Loucy (cell line): Measurements from ENCODE around the gene HOXC4.
"Not testable (repeated sequence)": the region's sequence is repeated elsewhere in the genome, so short reads cannot be mapped to it uniquely, and the experiment has no call there.

Experiments
- EZH2phosphoT487 ChIP-seq: fragments of 200-600 bp; IDR thresholded peaks from 2 replicates; pipeline ENCODE4 v1.6.1; 2018; ENCODE audit warnings: antibody characterized with exemption, mild to moderate bottlenecking, moderate library complexity, borderline replicate concordance
- TF ChIP-seq, protein P1 (sequence below): fragments of 200-600 bp; sonication (generic); conservative IDR thresholded peaks from 2 replicates; pipeline ENCODE4 v1.5.1; 2014; ENCODE audit warnings: mild to moderate bottlenecking, antibody characterized with exemption, low read length

DNA sequence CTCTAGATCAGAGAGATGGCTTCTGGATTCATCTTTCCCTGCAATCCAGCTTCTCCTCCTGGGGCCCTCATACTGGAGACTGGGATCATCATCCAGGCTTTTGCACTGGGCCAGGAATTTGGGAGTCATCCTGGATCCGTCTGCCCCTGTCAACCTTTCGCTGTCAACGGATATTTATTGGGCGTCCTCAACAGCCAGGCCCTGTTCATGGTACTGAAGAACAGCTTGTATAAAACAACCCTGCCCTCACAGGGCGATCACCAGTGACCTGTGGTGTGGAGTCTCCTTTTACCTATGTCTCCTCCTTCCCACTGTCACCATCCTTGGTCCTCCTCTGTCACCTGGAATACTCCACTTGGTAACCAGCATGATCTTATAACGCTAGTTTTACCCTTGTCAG, 48.6 kb downstream of the HOXC4 start:
- TF ChIP-seq, protein P1, sequence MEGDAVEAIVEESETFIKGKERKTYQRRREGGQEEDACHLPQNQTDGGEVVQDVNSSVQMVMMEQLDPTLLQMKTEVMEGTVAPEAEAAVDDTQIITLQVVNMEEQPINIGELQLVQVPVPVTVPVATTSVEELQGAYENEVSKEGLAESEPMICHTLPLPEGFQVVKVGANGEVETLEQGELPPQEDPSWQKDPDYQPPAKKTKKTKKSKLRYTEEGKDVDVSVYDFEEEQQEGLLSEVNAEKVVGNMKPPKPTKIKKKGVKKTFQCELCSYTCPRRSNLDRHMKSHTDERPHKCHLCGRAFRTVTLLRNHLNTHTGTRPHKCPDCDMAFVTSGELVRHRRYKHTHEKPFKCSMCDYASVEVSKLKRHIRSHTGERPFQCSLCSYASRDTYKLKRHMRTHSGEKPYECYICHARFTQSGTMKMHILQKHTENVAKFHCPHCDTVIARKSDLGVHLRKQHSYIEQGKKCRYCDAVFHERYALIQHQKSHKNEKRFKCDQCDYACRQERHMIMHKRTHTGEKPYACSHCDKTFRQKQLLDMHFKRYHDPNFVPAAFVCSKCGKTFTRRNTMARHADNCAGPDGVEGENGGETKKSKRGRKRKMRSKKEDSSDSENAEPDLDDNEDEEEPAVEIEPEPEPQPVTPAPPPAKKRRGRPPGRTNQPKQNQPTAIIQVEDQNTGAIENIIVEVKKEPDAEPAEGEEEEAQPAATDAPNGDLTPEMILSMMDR, result not testable (repeated sequence)
- TF ChIP-seq EZH2phosphoT487, result not testable (repeated sequence)
